ENCODE data around the gene CTSZ. TPM values are rescaled to one million over a fixed set of nuclear protein-coding genes. Genes with fewer than 3 reads are reported as not detected.

Gene CTSZ
- total RNA-seq, 1 experiment from 2014 or later, result 37.6 TPM

GRCh38 chr20:59001449-59002171 lies 5.4 kb downstream of the CTSZ start:
- H4K20me1 ChIP-seq (ENCODE audit: control insufficient read depth, insufficient read depth, insufficient read length), result no peaks in the 10 kb centered on the region
- H2BK12ac ChIP-seq (ENCODE audit: insufficient read length, low read depth, low read length), result no peak overlapping the region
- H4K8ac ChIP-seq (replicated peaks; ENCODE audit: insufficient read length, low read depth, low read length), result no peak overlapping the region
- H3K9ac ChIP-seq (ENCODE audit: extremely low read depth, insufficient read length, low read length), result no peak overlapping the region
- H3K18ac ChIP-seq (ENCODE audit: insufficient read length, low read depth, low read length), result no peak overlapping the region
- no peak overlapping the region for H2BK20ac ChIP-seq (ENCODE audit: low read depth, low read length, poor library complexity, severe bottlenecking)
- H4K91ac ChIP-seq (ENCODE audit: insufficient read length, low read depth, low read length), result no peak overlapping the region
- no peak overlapping the region for H3K4ac ChIP-seq (ENCODE audit: low read depth, low read length)
- H3K23ac ChIP-seq (ENCODE audit: insufficient read length, low read depth, low read length), result no peak overlapping the region
- no peak overlapping the region for H3K4me2 ChIP-seq (ENCODE audit: insufficient read depth, insufficient read length, low read length)
- no peak overlapping the region for H2BK5ac ChIP-seq (ENCODE audit: insufficient read length, low read length)
- H3K4me3 Mint-ChIP-seq, result no peak overlapping the region
- no peaks in the 10 kb centered on the region for H3K79me2 ChIP-seq (ENCODE audit: insufficient read depth, low read length)
- no peak overlapping the region for H2BK120ac ChIP-seq (ENCODE audit: low read depth, low read length, poor library complexity, severe bottlenecking)
- H3K9me3 Mint-ChIP-seq, result no peaks in the 10 kb centered on the region
- H3K27me3 Mint-ChIP-seq (ENCODE audit: low read depth), result peaks cover 1% of the 10 kb centered on the region
- WGBS (ENCODE audit: extremely low coverage, insufficient read length, low lambda C conversion rate), result no CpG with 5 or more reads among the region's 27 CpGs
- H2AK5ac ChIP-seq (ENCODE audit: insufficient read length, low read length), result no peak overlapping the region
- no peaks in the 10 kb centered on the region for H3K9me3 ChIP-seq (ENCODE audit: control insufficient read depth, low read depth, low read length)
- no peak overlapping the region for H4K5ac ChIP-seq (ENCODE audit: insufficient read length, low read depth, low read length)
- no peak overlapping the region for H3T11ph ChIP-seq (ENCODE audit: low read length)
- H3K4me1 Mint-ChIP-seq, result peaks cover 13 to 14% of the 10 kb centered on the region in 2 experiments
- H3K79me1 ChIP-seq (ENCODE audit: insufficient read depth, low read depth, low read length, poor library complexity, severe bottlenecking), result no peaks in the 10 kb centered on the region
- H3K4me1 ChIP-seq (ENCODE audit: insufficient read depth, low read length), result no peaks in the 10 kb centered on the region
- TF ChIP-seq, protein P1, sequence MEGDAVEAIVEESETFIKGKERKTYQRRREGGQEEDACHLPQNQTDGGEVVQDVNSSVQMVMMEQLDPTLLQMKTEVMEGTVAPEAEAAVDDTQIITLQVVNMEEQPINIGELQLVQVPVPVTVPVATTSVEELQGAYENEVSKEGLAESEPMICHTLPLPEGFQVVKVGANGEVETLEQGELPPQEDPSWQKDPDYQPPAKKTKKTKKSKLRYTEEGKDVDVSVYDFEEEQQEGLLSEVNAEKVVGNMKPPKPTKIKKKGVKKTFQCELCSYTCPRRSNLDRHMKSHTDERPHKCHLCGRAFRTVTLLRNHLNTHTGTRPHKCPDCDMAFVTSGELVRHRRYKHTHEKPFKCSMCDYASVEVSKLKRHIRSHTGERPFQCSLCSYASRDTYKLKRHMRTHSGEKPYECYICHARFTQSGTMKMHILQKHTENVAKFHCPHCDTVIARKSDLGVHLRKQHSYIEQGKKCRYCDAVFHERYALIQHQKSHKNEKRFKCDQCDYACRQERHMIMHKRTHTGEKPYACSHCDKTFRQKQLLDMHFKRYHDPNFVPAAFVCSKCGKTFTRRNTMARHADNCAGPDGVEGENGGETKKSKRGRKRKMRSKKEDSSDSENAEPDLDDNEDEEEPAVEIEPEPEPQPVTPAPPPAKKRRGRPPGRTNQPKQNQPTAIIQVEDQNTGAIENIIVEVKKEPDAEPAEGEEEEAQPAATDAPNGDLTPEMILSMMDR (conservative IDR thresholded peaks at IDR 0.05), result no peak
- H3K27ac Mint-ChIP-seq, result no peak overlapping the region
- no peak overlapping the region for H2AFZ ChIP-seq (ENCODE audit: low read length)
- no peaks in the 10 kb centered on the region for H3K27me3 ChIP-seq (ENCODE audit: insufficient read depth, low read length)
- no peak for DNase-seq
- no peak overlapping the region; the same call in 1 of the 2 replicates for H3K14ac ChIP-seq (ENCODE audit: insufficient read depth, low read length)
- no peak overlapping the region for H2BK15ac ChIP-seq (ENCODE audit: low read depth, low read length)
- peaks cover 1% of the 10 kb centered on the region for H3K23me2 ChIP-seq (ENCODE audit: insufficient read length, low read depth, low read length, poor library complexity, severe bottlenecking)
- H3K27ac ChIP-seq (ENCODE audit: insufficient read length, low read depth, low read length), result no peak overlapping the region
- peaks cover 0 to 34% (median 30%) of the 10 kb centered on the region in 3 experiments; a peak in 4 of 7 replicates for H3K36me3 Mint-ChIP-seq (ENCODE audit: insufficient read depth in 1 of 3, low read depth in 3 of 3)
- H3K56ac ChIP-seq (ENCODE audit: insufficient read length, low read depth, low read length), result no peak overlapping the region

All from H9 (cell line).